GM21447 (cell line): ENCODE results near the gene OSBPL10.
"Not testable (repeated sequence)": the region's sequence is repeated elsewhere in the genome, so short reads cannot be mapped to it uniquely, and the experiment has no call there.

ENCODE experiments used
- ATAC-seq: cut with Tn5 transposase; IDR thresholded peaks from one replicate; pipeline ENCODE4 v1.9.1; 2021; ENCODE audit not compliant: unreplicated experiment

Gene OSBPL10

GRCh38 chr3:31861826-31862225 lies 119.2 kb downstream of the OSBPL10 start:
- no peak for ATAC-seq

GRCh38 chr3:31860642-31861041 lies 120.4 kb downstream of the OSBPL10 start:
- ATAC-seq: not testable (repeated sequence)

GRCh38 chr3:31859245-31859644 lies 121.8 kb downstream of the OSBPL10 start:
- ATAC-seq: no peak

GRCh38 chr3:31858439-31858838 lies 122.6 kb downstream of the OSBPL10 start:
- ATAC-seq: no peak

DNA sequence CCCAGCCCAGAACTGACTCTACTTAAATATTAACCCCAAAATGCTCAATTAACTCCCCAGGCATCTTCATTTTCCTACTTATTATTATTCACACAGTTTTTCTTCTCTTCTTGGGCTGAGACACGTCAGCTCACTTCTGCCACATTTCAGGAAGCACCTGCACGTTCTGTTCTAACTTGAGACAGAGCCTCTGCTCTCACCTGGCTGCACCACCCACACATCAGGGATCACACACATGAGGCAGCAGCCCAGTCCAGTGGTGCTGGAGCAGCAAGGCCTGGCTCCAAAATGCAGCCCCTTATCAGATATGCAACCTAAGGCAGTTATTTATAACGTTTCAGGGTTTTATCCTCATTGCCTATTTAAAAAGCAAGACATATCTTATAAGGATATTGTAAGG lies 127.5 kb downstream of the OSBPL10 start:
- ATAC-seq: no peak

GRCh38 chr3:31851278-31851677 lies 129.8 kb downstream of the OSBPL10 start:
- no peak for ATAC-seq

- no peak for ATAC-seq
Measured at GRCh38 chr3:31848911-31849310, 132.2 kb downstream of the OSBPL10 start.

DNA sequence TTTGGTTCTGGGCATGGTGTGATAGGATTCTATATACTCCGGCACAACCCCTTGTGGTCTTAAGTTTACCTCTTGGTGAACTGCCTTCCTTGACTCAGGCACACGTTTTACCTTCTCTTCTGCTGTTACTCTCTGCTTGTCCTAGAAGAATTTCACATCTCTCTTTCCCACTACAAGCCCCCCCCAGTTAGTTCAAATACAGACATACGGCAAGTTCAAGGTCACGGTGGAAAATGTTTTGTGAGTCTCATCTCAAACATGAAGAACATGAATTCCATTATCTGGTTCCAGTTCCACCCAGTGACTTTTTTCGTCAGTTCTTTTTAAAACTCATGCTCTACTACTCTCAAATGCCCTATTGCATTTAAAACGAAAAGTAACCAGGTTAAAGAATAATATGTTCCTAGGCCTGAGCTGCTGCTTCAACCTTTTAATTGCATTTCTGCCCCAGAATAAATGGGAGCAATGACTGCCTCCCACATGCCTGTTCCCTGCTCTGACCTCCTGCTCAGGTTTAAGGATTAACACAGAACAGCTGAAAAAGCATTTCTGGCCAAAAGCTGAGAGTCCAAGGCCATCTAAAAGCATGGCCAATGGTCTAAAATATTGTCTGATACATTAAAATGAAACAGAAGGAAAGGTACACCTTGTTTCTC lies 132.8 kb downstream of the OSBPL10 start:
- no peak for ATAC-seq

DNA sequence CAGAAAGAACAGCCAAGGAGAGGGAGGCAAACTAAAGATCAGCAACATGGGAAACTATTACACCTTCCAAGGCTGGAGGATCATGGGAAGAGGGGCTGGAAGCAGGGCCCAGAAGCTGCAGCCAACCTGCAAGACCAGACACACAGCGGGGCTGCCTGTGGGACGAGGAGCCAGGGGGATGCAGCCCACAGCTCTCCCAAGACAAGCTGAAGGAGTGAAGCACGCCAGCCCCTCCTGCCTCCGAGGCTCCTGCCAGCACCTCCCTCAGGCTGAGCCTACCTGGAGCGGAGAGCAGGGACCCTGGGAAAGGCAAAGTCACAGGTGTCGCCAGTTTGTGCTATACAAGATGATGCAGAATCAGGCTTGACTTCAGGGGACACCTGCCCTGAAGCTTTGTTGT lies 133.3 kb downstream of the OSBPL10 start:
- no peak for ATAC-seq

GRCh38 chr3:31841515-31841914 lies 139.5 kb downstream of the OSBPL10 start:
- ATAC-seq: no peak

DNA sequence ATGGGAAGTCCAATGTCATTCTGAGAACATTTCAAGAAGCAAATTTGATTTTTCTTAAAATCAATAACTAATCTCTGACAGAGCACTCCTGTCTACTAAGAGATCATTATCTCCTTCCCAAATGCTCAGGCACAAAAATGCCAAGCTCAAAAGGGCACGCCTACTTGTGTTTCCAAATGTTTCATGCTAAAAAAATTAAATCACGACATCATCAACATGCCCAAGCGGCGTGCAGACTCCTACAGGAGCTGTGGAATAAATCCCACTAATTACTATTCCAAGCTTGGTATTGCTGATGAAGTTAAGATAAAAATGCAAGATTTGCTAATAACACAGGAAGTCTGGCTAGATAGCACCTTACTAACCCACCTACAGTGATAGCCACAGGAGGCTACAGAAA lies 140.8 kb downstream of the OSBPL10 start:
- no peak for ATAC-seq

GRCh38 chr3:31839144-31839917 lies 141.7 kb downstream of the OSBPL10 start:
- ATAC-seq: no peak

DNA sequence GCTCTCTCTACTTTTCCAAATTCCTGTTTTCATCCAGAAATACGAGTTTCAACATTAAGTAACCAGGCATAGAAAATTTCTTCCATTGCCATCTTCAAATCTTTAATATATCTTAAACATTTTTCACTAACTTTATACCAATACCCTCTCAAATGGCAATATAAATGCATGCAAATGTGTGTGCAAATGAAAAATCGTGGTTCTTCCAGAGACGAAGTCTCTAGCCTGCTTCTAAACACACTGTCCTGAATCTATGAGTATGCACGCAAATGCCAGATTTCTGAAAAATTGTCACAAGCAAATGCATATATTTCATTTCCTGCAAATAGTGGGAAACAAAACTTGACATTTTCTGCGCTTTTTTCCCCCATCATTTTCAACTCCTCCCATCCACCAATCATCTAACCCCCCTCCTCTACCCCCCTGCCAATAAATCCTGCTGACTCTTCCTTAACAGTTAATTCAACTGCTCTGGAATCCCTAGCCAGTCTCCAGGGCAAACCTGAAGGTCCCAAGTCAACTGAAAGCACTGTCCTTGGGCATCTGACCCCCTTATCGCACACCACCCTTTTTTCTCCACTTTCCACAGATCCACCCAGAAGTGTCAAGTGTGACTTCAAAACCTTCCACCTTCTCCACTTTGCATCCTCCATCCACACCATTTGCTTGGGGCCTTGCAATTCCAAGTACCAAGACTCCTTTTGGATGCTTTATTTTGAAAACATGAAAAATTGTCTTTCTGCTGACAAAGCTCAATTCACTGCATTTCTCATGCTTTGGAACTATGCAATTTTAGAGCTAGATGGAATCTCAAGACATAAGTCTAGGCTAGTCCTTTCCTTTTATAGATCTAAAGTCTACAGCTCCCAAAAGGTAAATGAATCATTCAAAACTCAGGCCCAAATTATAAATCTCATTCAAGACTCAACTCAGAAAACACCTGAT lies 144.7 kb downstream of the OSBPL10 start:
- no peak for ATAC-seq

DNA sequence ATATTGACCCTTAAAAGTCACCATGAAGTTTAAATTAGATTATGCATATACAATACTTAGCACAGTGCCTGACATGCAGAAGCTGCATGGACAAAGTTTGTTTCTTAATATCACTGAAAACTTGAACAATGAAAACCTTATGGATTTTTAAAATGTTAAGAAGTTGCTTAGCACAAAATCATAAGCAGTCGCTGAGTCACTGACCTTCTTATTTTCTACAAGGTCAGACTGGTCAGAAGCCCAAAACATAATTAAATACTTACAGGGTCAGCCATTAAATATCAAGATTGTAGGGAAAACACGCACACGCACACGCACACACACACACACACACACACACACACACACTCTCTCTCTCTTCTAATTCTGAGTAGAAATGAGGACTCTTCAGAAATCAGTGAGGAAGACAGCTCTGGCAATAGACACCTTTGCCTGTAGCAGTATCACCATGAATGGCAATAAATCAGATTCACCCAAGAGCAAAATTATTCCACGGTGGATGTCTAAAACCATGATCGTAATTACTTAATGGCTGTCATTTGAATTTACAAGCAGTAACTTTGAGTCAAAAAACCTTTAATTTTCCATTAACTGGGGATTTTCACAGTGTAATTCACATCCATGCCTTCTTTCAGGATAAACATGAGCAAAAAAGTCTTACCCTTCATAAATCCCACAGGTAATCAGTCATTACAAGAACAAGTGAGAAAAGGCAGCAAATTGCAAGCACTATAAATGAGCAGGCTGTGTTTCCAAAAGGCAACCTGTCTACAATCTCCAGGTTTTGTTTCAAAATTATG lies 147.5 kb downstream of the OSBPL10 start:
- no peak for ATAC-seq

- ATAC-seq: no peak
Measured at GRCh38 chr3:31832551-31832950, 148.5 kb downstream of the OSBPL10 start.

- no peak for ATAC-seq
Measured at GRCh38 chr3:31831591-31831990, 149.5 kb downstream of the OSBPL10 start.

DNA sequence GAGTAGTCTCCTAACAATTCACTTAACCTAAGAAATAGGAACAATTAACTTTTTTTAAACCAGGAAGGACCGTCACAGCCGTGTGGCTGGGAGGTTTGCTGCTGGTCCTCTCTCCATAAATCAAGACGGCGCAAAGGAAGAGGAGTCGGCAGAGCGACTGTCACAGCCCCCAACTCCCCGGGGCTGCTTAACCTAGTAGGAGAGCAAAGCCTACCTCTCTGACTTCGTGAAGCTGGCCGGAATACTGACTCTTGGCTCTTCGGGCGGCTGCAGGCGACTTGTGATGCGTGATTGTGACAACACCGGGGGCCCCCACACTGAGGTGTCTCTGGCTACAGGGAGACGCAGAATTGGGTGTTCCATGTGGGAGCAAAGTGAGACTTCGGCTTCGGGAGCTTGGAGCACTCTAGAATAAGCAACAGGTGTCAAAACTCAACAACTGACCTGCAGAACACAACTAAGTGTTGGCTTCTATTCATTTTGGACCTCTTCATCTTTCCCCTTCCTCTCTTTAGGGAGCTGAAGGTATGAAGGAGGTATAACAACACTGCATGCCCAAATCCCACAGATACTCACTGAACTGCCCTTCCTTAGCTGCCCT lies 151.1 kb downstream of the OSBPL10 start:
- ATAC-seq: no peak

DNA sequence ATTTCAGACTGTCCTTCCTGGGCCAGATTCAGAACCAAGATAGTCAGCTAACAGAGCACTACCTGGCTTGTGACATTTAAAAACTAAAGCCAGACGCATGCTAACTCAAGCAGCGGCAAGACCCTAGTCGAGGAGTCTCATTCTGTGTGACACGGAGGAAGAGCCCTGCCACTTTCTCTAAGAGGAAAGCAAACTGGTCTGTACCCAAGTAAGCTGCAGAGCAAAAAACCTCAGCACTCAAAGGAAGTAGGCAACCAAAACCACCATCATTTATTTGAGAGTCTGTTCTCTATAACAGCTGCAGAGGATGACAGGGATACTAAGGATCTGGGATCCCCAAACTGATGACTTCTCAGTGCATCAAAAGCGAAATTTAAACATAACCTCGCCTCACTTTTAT lies 152.1 kb downstream of the OSBPL10 start:
- ATAC-seq: no peak

DNA sequence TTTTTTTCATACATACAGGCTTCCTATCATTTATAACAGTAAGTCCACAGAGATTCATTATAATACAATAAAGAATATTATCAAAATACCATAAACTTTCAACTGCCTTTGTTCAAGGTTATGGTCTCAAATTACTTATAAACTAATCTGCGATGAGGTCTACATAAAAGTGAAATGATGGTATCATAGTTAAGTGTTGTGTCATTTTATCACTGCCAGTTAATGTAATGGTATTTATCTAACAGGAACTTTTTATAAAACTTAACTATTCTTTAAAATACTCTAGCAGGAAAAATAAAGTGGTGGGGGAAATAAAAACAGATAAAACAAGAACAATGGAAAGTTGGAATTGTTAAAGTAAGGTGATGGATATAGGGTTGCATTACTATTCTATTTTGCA lies 153.1 kb downstream of the OSBPL10 start:
- no peak for ATAC-seq

- ATAC-seq: no peak
Measured at GRCh38 chr3:31823184-31823583, 157.9 kb downstream of the OSBPL10 start.
